Ovary (tissue), 3 donors: Measurements from ENCODE around the gene AIFM2.

Experiments used
- CTCF ChIP-seq, 3 donors: fragments of 450-650 bp in 2 of 3; fragments of 200-600 bp in 1 of 3; IDR thresholded peaks; one replicate each; pipeline versions ENCODE4 v1.5.1 to v1.8.0; 2016 to 2022; ENCODE audit warnings: antibody characterized with exemption in 3 of 3, mild to moderate bottlenecking in 1 of 3
- EP300 ChIP-seq: sonication (generic); formaldehyde crosslinking; IDR thresholded peaks from one replicate; pipeline ENCODE4 v1.6.1; 2017; ENCODE audit warnings: antibody characterized with exemption
- donor health status: DM: no; HTN: no; CAD: no.

DNA sequence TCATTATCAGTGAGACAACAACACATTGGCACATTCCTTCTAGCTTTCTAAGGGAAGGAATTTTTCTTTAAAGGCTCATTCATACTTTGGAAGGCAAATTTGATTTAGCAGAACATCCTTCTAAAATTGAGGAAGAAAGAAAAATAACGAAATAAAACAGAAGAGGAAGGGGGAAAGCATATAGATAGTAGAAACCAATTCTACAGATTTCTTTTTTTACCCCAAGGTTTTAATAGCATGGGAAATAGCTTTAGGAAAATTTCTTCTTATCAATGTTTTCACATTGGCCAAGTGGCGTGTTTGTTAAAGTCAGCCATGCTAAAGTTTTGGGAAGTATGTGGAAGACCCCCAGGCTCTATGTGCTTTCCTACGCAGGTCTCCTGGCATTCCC, 44.3 kb downstream of the AIFM2 start:
- TF ChIP-seq CTCF (IDR thresholded peaks at IDR 0.05) (no peak), EP300 (no peak)
